ENCODE measurements around the gene VCL.

VCL gene

GRCh38 chr10:73989594-73990150, 8.2 kb upstream of the VCL start:
- H3K9me3 ChIP-seq (ENCODE audit: severe bottlenecking): no peaks in the 10 kb centered on the region
- no peaks in the 10 kb centered on the region for H3K4me1 ChIP-seq (ENCODE audit: insufficient read depth, poor library complexity, severe bottlenecking)
- no peak for DNase-seq (ENCODE audit: low spot score)

GRCh38 chr10:73991203-73991883, 6.6 kb upstream of the VCL start:
- no peak for DNase-seq (ENCODE audit: low spot score)
- H3K4me3 ChIP-seq (ENCODE audit: severe bottlenecking): no peak overlapping the region

More at GRCh38 chr10:73989594-73990150, 8.2 kb upstream of the VCL start:
- no peaks in the 10 kb centered on the region for H3K36me3 ChIP-seq (ENCODE audit: low read depth)
- no peak for ATAC-seq (ENCODE audit: low read depth)
- no peak for TF ChIP-seq CTCF (IDR thresholded peaks at IDR 0.05; ENCODE audit: poor library complexity, severe bottlenecking)
- no peaks in the 10 kb centered on the region for H3K27me3 ChIP-seq (ENCODE audit: insufficient read depth, poor library complexity, severe bottlenecking)
- no peak overlapping the region for H3K4me3 ChIP-seq (ENCODE audit: severe bottlenecking)
- H3K27ac ChIP-seq (ENCODE audit: poor library complexity, severe bottlenecking): no peak overlapping the region

GRCh38 chr10:73991884-73992245, 6.1 kb upstream of the VCL start:
- Histone ChIP-seq H3K4me3 (ENCODE audit: severe bottlenecking) (no peak overlapping the region), H3K9me3 (ENCODE audit: severe bottlenecking) (no peaks in the 10 kb centered on the region), H3K4me1 (ENCODE audit: insufficient read depth, poor library complexity, severe bottlenecking) (no peaks in the 10 kb centered on the region), H3K27me3 (ENCODE audit: insufficient read depth, poor library complexity, severe bottlenecking) (no peaks in the 10 kb centered on the region), H3K27ac (ENCODE audit: poor library complexity, severe bottlenecking) (no peak overlapping the region), H3K36me3 (ENCODE audit: low read depth) (no peaks in the 10 kb centered on the region)
- TF ChIP-seq CTCF (IDR thresholded peaks at IDR 0.05; ENCODE audit: poor library complexity, severe bottlenecking): no peak
- ATAC-seq (ENCODE audit: low read depth) (no peak), DNase-seq (ENCODE audit: low spot score) (no peak)

More at GRCh38 chr10:73991203-73991883, 6.6 kb upstream of the VCL start:
- Histone ChIP-seq H3K27me3 (ENCODE audit: insufficient read depth, poor library complexity, severe bottlenecking) (no peaks in the 10 kb centered on the region), H3K9me3 (ENCODE audit: severe bottlenecking) (no peaks in the 10 kb centered on the region), H3K4me1 (ENCODE audit: insufficient read depth, poor library complexity, severe bottlenecking) (no peaks in the 10 kb centered on the region), H3K36me3 (ENCODE audit: low read depth) (no peaks in the 10 kb centered on the region), H3K27ac (ENCODE audit: poor library complexity, severe bottlenecking) (no peak overlapping the region)
- no peak for ATAC-seq (ENCODE audit: low read depth)
- no peak for TF ChIP-seq CTCF (IDR thresholded peaks at IDR 0.05; ENCODE audit: poor library complexity, severe bottlenecking)

GRCh38 chr10:73992899-73993788, 4.8 kb upstream of the VCL start:
- Histone ChIP-seq H3K4me3 (ENCODE audit: severe bottlenecking) (no peak overlapping the region), H3K4me1 (ENCODE audit: insufficient read depth, poor library complexity, severe bottlenecking) (peaks cover 3% of the 10 kb centered on the region), H3K9me3 (ENCODE audit: severe bottlenecking) (no peaks in the 10 kb centered on the region), H3K27me3 (ENCODE audit: insufficient read depth, poor library complexity, severe bottlenecking) (no peaks in the 10 kb centered on the region), H3K27ac (ENCODE audit: poor library complexity, severe bottlenecking) (no peak overlapping the region), H3K36me3 (ENCODE audit: low read depth) (no peaks in the 10 kb centered on the region)
- no peak for ATAC-seq (ENCODE audit: low read depth)
- TF ChIP-seq CTCF (IDR thresholded peaks at IDR 0.05; ENCODE audit: poor library complexity, severe bottlenecking): no peak
- no peak for DNase-seq (ENCODE audit: low spot score)
